Neural progenitor cell (in vitro differentiated cells): ENCODE data around the gene TAF9B. TPM values are rescaled to one million over a fixed set of nuclear protein-coding genes. Genes with fewer than 3 reads are reported as not detected.

ENCODE experiments used
- DNase-seq: peaks from one replicate; pipeline ENCODE4 v3.0.0-alpha.2; 2016; ENCODE audit warnings: low spot score
- H2AFZ ChIP-seq: fragments of 200-600 bp; sonication (generic); replicated peaks from 2 replicates; pipeline ENCODE4 v1.6.1; 2016; ENCODE audit warnings: antibody characterized with exemption
- H3F3A ChIP-seq: fragments of 200-600 bp; sonication (generic); 2 replicates; pipeline ENCODE4 v1.6.1; 2016; ENCODE audit warnings: antibody characterized with exemption, low read depth
- H3K27ac ChIP-seq: fragments of 200-600 bp; sonication (generic); 2 replicates; pipeline ENCODE4 v1.5.1; 2016; ENCODE audit warnings: mild to moderate bottlenecking
- H3K27me3 ChIP-seq: fragments of 200-600 bp; sonication (generic); 2 replicates; pipeline ENCODE4 v1.6.1; 2016; ENCODE audit warnings: mild to moderate bottlenecking, moderate library complexity
- H3K36me3 ChIP-seq: fragments of 200-600 bp; sonication (generic); 2 replicates; pipeline ENCODE4 v1.5.1; 2016
- H3K4me1 ChIP-seq: fragments of 200-600 bp; sonication (generic); 2 replicates; pipeline ENCODE4 v1.6.1; 2016; ENCODE audit warnings: mixed run types
- H3K4me2 ChIP-seq: fragments of 200-600 bp; sonication (generic); 2 replicates; pipeline ENCODE4 v1.6.1; 2016
- H3K4me3 ChIP-seq: fragments of 200-600 bp; sonication (generic); 2 replicates; pipeline ENCODE4 v1.5.1; 2016
- H3K79me2 ChIP-seq: fragments of 200-600 bp; sonication (generic); 2 replicates; pipeline ENCODE4 v1.6.1; 2016; ENCODE audit warnings: low read depth
- H3K9ac ChIP-seq: fragments of 200-600 bp; sonication (generic); 2 replicates; pipeline ENCODE4 v1.6.1; 2016
- H3K9me3 ChIP-seq: fragments of 200-600 bp; sonication (generic); 2 replicates; pipeline ENCODE4 v1.5.1; 2016; ENCODE audit warnings: low read depth
- H4K20me1 ChIP-seq: fragments of 200-600 bp; sonication (generic); 2 replicates; pipeline ENCODE4 v1.6.1; 2016; ENCODE audit warnings: low read depth
- H3K27ac Mint-ChIP-seq: 3 replicates; pipeline ENCODE4 v1.8.0; 2021; ENCODE audit warnings: mixed read lengths
- H3K27me3 Mint-ChIP-seq: 2 replicates; pipeline ENCODE4 v1.8.0; 2022; ENCODE audit warnings: low read depth, mild to moderate bottlenecking, inconsistent platforms, moderate library complexity, mixed read lengths; ENCODE audit not compliant: insufficient read depth
- H3K36me3 Mint-ChIP-seq: 3 replicates; pipeline ENCODE4 v1.8.0; 2021; ENCODE audit warnings: mixed read lengths
- H3K4me1 Mint-ChIP-seq: 3 replicates; pipeline ENCODE4 v1.8.0; 2021; ENCODE audit warnings: mixed read lengths
- H3K4me3 Mint-ChIP-seq: 3 replicates; pipeline ENCODE4 v1.8.0; 2021; ENCODE audit warnings: mild to moderate bottlenecking, moderate library complexity, mixed read lengths
- H3K9me3 Mint-ChIP-seq: 3 replicates; pipeline ENCODE4 v1.8.0; 2020; ENCODE audit warnings: mixed read lengths
- CTCF ChIP-seq: fragments of 200-600 bp; sonication (generic); IDR thresholded peaks from 2 replicates; pipeline ENCODE4 v1.5.1; 2017; ENCODE audit warnings: antibody characterized with exemption, mild to moderate bottlenecking
- EZH2 ChIP-seq: fragments of 200-600 bp; sonication (generic); IDR thresholded peaks from 2 replicates; pipeline ENCODE4 v1.6.1; 2017; ENCODE audit warnings: antibody characterized with exemption, mild to moderate bottlenecking, moderate library complexity
- EZH2phosphoT487 ChIP-seq: fragments of 200-600 bp; sonication (generic); IDR thresholded peaks from 2 replicates; pipeline ENCODE4 v1.6.1; 2017; ENCODE audit warnings: antibody characterized with exemption
- total RNA-seq: library from RNA; depleted of rRNA; stranded (reverse); fragments of >200 nt; gene quantifications from 2 replicates; pipeline ENCODE4 v1.2.3, GENCODE V29; 2015; ENCODE audit warnings: low replicate concordance

Gene TAF9B
- total RNA-seq, 1 donor from 2014 or later = 103 TPM

GRCh38 chrX:78111140-78111931, 28.1 kb downstream of the TAF9B start:
- no peak for DNase-seq
- Mint-ChIP-seq H3K9me3 (no peaks in the 10 kb centered on the region), H3K27me3 (no peaks in the 10 kb centered on the region), H3K4me1 (peaks cover 10% of the 10 kb centered on the region), H3K36me3 (peaks cover 13% of the 10 kb centered on the region), H3K4me3 (no peak overlapping the region), H3K27ac (no peak overlapping the region)
- peaks cover 90% of the 10 kb centered on the region for H3K79me2 ChIP-seq
- H3K27ac ChIP-seq = no peak overlapping the region
- TF ChIP-seq EZH2 = no peak
- TF ChIP-seq EZH2phosphoT487 = no peak
- no peak for TF ChIP-seq CTCF
- no peaks in the 10 kb centered on the region for H3F3A ChIP-seq
- H4K20me1 ChIP-seq = peaks cover 100% of the 10 kb centered on the region
- H3K4me3 ChIP-seq = no peak overlapping the region
- H3K4me1 ChIP-seq = peaks cover 14% of the 10 kb centered on the region
- peaks cover 5% of the 10 kb centered on the region for H3K9me3 ChIP-seq
- no peak overlapping the region for H3K4me2 ChIP-seq
- no peak overlapping the region for H2AFZ ChIP-seq
- no peaks in the 10 kb centered on the region for H3K27me3 ChIP-seq
- no peak overlapping the region for H3K9ac ChIP-seq
- peaks cover 10% of the 10 kb centered on the region for H3K36me3 ChIP-seq

- no peak overlapping the region for H3K27ac ChIP-seq
- no peak for DNase-seq
- Mint-ChIP-seq H3K4me1 (peaks cover 17% of the 10 kb centered on the region), H3K36me3 (peaks cover 21% of the 10 kb centered on the region), H3K9me3 (peaks cover 5% of the 10 kb centered on the region), H3K27me3 (no peaks in the 10 kb centered on the region), H3K4me3 (no peak overlapping the region), H3K27ac (no peak overlapping the region)
- no peaks in the 10 kb centered on the region for H3K27me3 ChIP-seq
- peaks cover 5% of the 10 kb centered on the region for H3K9me3 ChIP-seq
- H3K9ac ChIP-seq = no peak overlapping the region
- no peak overlapping the region for H3K4me2 ChIP-seq
- peaks cover 97% of the 10 kb centered on the region for H4K20me1 ChIP-seq
- H2AFZ ChIP-seq = no peak overlapping the region
- no peak overlapping the region for H3K4me3 ChIP-seq
- peaks cover 12% of the 10 kb centered on the region for H3K36me3 ChIP-seq
- H3K4me1 ChIP-seq = peaks cover 14% of the 10 kb centered on the region
- H3K79me2 ChIP-seq = peaks cover 98% of the 10 kb centered on the region
- no peak for TF ChIP-seq CTCF
- TF ChIP-seq EZH2phosphoT487 = no peak
- TF ChIP-seq EZH2 = no peak
- peaks cover under 1% of the 10 kb centered on the region for H3F3A ChIP-seq
Observed at GRCh38 chrX:78109458-78109857, 30.0 kb downstream of the TAF9B start.

- Mint-ChIP-seq H3K9me3 (peaks cover 18% of the 10 kb centered on the region), H3K4me1 (peaks cover 24% of the 10 kb centered on the region), H3K27ac (no peak overlapping the region), H3K4me3 (peak overlapping the region; percentile 90), H3K36me3 (peaks cover 19% of the 10 kb centered on the region), H3K27me3 (peaks cover 4% of the 10 kb centered on the region)
- H3K36me3 ChIP-seq = peaks cover 7% of the 10 kb centered on the region
- H2AFZ ChIP-seq = no peak overlapping the region
- peaks cover 15% of the 10 kb centered on the region for H3F3A ChIP-seq
- H3K9ac ChIP-seq = no peak overlapping the region
- DNase-seq = no peak
- H3K4me2 ChIP-seq = peak overlapping the region; percentile 88
- peaks cover 75% of the 10 kb centered on the region for H3K79me2 ChIP-seq
- no peaks in the 10 kb centered on the region for H3K27me3 ChIP-seq
- peaks cover 5% of the 10 kb centered on the region for H3K9me3 ChIP-seq
- no peak overlapping the region for H3K27ac ChIP-seq
- H3K4me3 ChIP-seq = peak overlapping the region; percentile 62
- peaks cover 69% of the 10 kb centered on the region for H4K20me1 ChIP-seq
- no peak for TF ChIP-seq CTCF
- no peak for TF ChIP-seq EZH2
- no peak for TF ChIP-seq EZH2phosphoT487
- H3K4me1 ChIP-seq = peaks cover 14% of the 10 kb centered on the region
Observed at GRCh38 chrX:78106651-78106986, 32.8 kb downstream of the TAF9B start.
